Sigmoid colon (tissue), 4 donors: ENCODE data around the gene KCTD3.

Source experiments
- EP300 ChIP-seq, 4 donors: sonication (generic); formaldehyde crosslinking; IDR thresholded peaks; one replicate each; pipeline ENCODE4 v1.6.1; 2017; ENCODE audit warnings: antibody characterized with exemption in 4 of 4
- POLR2A ChIP-seq, 2 donors: fragments of 450-650 bp; IDR thresholded peaks; one replicate each; pipeline ENCODE4 v1.6.1; 2016; ENCODE audit warnings: antibody characterized with exemption in 2 of 2, mild to moderate bottlenecking in 2 of 2, moderate library complexity in 2 of 2
- POLR2AphosphoS5 ChIP-seq, 4 donors: sonication (generic); formaldehyde crosslinking; IDR thresholded peaks; one replicate each; pipeline ENCODE4 v1.6.1; 2017; ENCODE audit warnings: antibody characterized with exemption in 4 of 4
- TF ChIP-seq, protein P1 (sequence below), 4 experiments: fragments of 450-650 bp in 3 of 4; fragments of 200-600 bp in 1 of 4; IDR thresholded peaks; one replicate each; pipeline ENCODE4 v1.5.1; 2016 to 2019; ENCODE audit warnings: antibody characterized with exemption in 4 of 4, mild to moderate bottlenecking in 3 of 4, moderate library complexity in 2 of 4

DNA sequence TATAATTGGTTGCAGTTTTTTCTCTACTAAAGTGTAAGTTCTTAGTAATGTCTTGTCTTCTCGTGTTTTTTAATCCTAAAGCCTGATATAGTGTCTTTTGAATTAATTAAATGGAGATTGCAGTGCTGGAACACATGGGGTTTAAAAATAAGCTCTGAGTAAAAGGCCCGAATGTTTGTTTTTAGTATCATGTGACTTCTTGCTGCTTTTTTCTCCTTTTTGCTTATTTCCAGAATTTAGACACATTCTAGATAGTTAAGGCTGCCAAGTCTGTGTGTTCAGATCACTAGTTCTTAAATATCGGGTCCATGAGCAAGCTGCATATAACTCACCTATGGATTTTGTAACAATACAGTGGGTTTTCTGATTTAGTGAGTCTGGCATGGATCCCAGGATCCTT, 27.5 kb downstream of the KCTD3 start:
- TF ChIP-seq, protein P1, sequence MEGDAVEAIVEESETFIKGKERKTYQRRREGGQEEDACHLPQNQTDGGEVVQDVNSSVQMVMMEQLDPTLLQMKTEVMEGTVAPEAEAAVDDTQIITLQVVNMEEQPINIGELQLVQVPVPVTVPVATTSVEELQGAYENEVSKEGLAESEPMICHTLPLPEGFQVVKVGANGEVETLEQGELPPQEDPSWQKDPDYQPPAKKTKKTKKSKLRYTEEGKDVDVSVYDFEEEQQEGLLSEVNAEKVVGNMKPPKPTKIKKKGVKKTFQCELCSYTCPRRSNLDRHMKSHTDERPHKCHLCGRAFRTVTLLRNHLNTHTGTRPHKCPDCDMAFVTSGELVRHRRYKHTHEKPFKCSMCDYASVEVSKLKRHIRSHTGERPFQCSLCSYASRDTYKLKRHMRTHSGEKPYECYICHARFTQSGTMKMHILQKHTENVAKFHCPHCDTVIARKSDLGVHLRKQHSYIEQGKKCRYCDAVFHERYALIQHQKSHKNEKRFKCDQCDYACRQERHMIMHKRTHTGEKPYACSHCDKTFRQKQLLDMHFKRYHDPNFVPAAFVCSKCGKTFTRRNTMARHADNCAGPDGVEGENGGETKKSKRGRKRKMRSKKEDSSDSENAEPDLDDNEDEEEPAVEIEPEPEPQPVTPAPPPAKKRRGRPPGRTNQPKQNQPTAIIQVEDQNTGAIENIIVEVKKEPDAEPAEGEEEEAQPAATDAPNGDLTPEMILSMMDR (IDR thresholded peaks at IDR 0.05) = no peak
- TF ChIP-seq POLR2A (IDR thresholded peaks at IDR 0.05) (no peak), EP300 (IDR thresholded peaks at IDR 0.05) (no peak), POLR2AphosphoS5 (IDR thresholded peaks at IDR 0.05) (no peak)
